Panc1 (cell line): ENCODE measurements around the gene BRD4. TPM values are rescaled to one million over a fixed set of nuclear protein-coding genes. Genes with fewer than 3 reads are reported as not detected.
A peak's percentile ranks its signal among the peaks of the same experiment; 100 is the strongest.

Experiments used
- ATAC-seq: fragments of 200-7000 bp; cut with Tn5 transposase; 2 replicates; pipeline ENCODE4 v1.9.1; 2020; ENCODE audit warnings: mild to moderate bottlenecking, moderate library complexity
- BruUV-seq: library from RNA; stranded (reverse); fragments of 400-500 nt; replicated peaks from 2 replicates; lab custom pipeline; 2021; lab: Mats Ljungman, UMichigan
- CTCF ChIA-PET: fragments of 300-600 bp; sonication (Branson Sonifier 250); formaldehyde crosslinking; loops from one replicate; lab custom pipeline; 2022; ENCODE audit warnings: antibody characterized with exemption; lab: Charles Lee
- POLR2A ChIA-PET: fragments of 300-600 bp; sonication (Branson Sonifier 250); formaldehyde crosslinking; loops from one replicate; lab custom pipeline; 2022; ENCODE audit warnings: antibody characterized with exemption; lab: Charles Lee
- DNase-seq: peaks from one replicate; pipeline ENCODE4 v3.0.0-alpha.2; 2010; ENCODE audit warnings: low read depth, low spot score
- H3K27ac ChIP-seq: 2 replicates; pipeline ENCODE4 v1.5.1; 2011; ENCODE audit warnings: mild to moderate bottlenecking, low read length, inconsistent platforms
- H3K27me3 ChIP-seq: fragments of 200-500 bp; sonication (Bioruptor generic); 2 replicates; pipeline ENCODE4 v1.6.0; 2014; ENCODE audit warnings: low read length, inconsistent platforms; ENCODE audit not compliant: control insufficient read depth, insufficient read depth
- H3K36me3 ChIP-seq: fragments of 200-500 bp; sonication (Bioruptor generic); 2 replicates; pipeline ENCODE4 v1.5.1; 2014; ENCODE audit warnings: inconsistent platforms, mild to moderate bottlenecking, low read length, moderate library complexity; ENCODE audit not compliant: control insufficient read depth, insufficient read depth
- H3K4me1 ChIP-seq: 2 replicates; pipeline ENCODE4 v1.5.1; 2011; ENCODE audit warnings: inconsistent platforms, mild to moderate bottlenecking, low read length, moderate library complexity; ENCODE audit not compliant: control insufficient read depth, insufficient read depth
- H3K4me3 ChIP-seq, 2 experiments: 2 replicates each; pipeline ENCODE4 v1.5.1; 2011 to 2012; ENCODE audit warnings: low read depth in 2 of 2, low read length in 2 of 2, mild to moderate bottlenecking in 2 of 2, inconsistent platforms in 1 of 2, moderate library complexity in 1 of 2
- H3K9me3 ChIP-seq: fragments of 200-500 bp; sonication (Bioruptor generic); 2 replicates; pipeline ENCODE4 v1.5.1; 2014; ENCODE audit warnings: low read depth, mild to moderate bottlenecking, inconsistent platforms, low read length, moderate library complexity; ENCODE audit not compliant: control insufficient read depth, insufficient read depth
- CTCF ChIP-seq: fragments of 450-650 bp; IDR thresholded peaks from 2 replicates; pipeline ENCODE4 v1.5.1; 2017; ENCODE audit warnings: mild to moderate bottlenecking
- REST ChIP-seq, 2 experiments: IDR thresholded peaks; 2 replicates each; pipeline ENCODE4 v1.6.1; 2011 to 2012; ENCODE audit warnings: low read depth in 2 of 2, control low read depth in 1 of 2, low read length in 1 of 2, mild to moderate bottlenecking in 1 of 2, moderate library complexity in 1 of 2; ENCODE audit not compliant: insufficient read depth in 1 of 2
- TCF7L2 ChIP-seq: IDR thresholded peaks from 2 replicates; pipeline ENCODE4 v1.6.1; 2011; ENCODE audit warnings: mild to moderate bottlenecking, low read depth, low read length, inconsistent platforms
- in situ Hi-C: cut with HindIII; loops from 2 replicates; pipeline ENCODE4 v1.10.0; 2016; ENCODE audit warnings: low sequenced_read_pairs, low pct_unique_long_range_greater_than_20kb
- intact Hi-C: fragments of 100-400 bp; cut with micrococcal nuclease; formaldehyde crosslinking; loops from one replicate; pipeline ENCODE4 v1.10.0; 2022; ENCODE audit not compliant: unreplicated experiment
- total RNA-seq: library from RNA; stranded (reverse); gene quantifications from one replicate; pipeline ENCODE4 v1.2.1, GENCODE V29; 2021; ENCODE audit not compliant: unreplicated experiment

The BRD4 gene
- total RNA-seq, 1 experiment from 2014 or later: 102 TPM

GRCh38 chr19:15252398-15253018 is 79.8 kb downstream of the BRD4 start:
- H3K9me3 ChIP-seq: no peaks in the 10 kb centered on the region
- CTCF ChIA-PET: interaction anchor here (0.8 kb wide), 1 partner anchor 166 kb away, joined by 3 read pairs; the partner anchor contains the start of gene AKAP8L
- no peak for DNase-seq
- intact Hi-C loops: no loop called here
- TF ChIP-seq CTCF (peak; percentile 47), TCF7L2 (no peak)
- no peak overlapping the region for H3K27ac ChIP-seq
- BruUV-seq: no TSS peak
- peaks cover 13% of the 10 kb centered on the region for H3K36me3 ChIP-seq
- H3K27me3 ChIP-seq: no peaks in the 10 kb centered on the region
- no peak overlapping the region for H3K4me3 ChIP-seq
- in situ Hi-C loops: no loop called here
- no peak for ATAC-seq
- POLR2A ChIA-PET: no interaction called here
- H3K4me1 ChIP-seq: no peaks in the 10 kb centered on the region; the same call in none of the 2 replicates

- in situ Hi-C loops: no loop called here
- no peaks in the 10 kb centered on the region for H3K9me3 ChIP-seq
- no peaks in the 10 kb centered on the region; the same call in none of the 2 replicates for H3K4me1 ChIP-seq
- BruUV-seq: no TSS peak
- DNase-seq (no peak), ATAC-seq (peak; percentile 80)
- ChIA-PET POLR2A (interaction anchor here (0.6 kb wide), 1 partner anchor 346 kb away, joined by 6 read pairs; no protein-coding TSS in a partner anchor), CTCF (interaction anchor here (0.8 kb wide), 1 partner anchor 167 kb away, joined by 3 read pairs; the partner anchor contains the start of gene AKAP8L)
- intact Hi-C loops: no loop called here
- no peak overlapping the region for H3K27ac ChIP-seq
- TF ChIP-seq REST (IDR thresholded peaks at IDR 0.05; ENCODE audit: insufficient read depth in 1 of 2, low read depth in 2 of 2, low read length in 1 of 2) (no peak), CTCF (no peak; the same call in 1 of the 2 replicates)
- no peak overlapping the region for H3K4me3 ChIP-seq
- H3K27me3 ChIP-seq: no peaks in the 10 kb centered on the region
- H3K36me3 ChIP-seq: peaks cover 12% of the 10 kb centered on the region
Measured at GRCh38 chr19:15251749-15252397, 80.5 kb downstream of the BRD4 start.
